Measurements from ENCODE around the gene UQCC3. TPM values are rescaled to one million over a fixed set of nuclear protein-coding genes. Genes with fewer than 3 reads are reported as not detected.

UQCC3 gene
- total RNA-seq, 1 donor from 2014 or later: 11.4 TPM

Other genes starting within 250 kb of the UQCC3 start
- 96.5 and 97.2 TPM in 2 replicates for gene AHNAK, start 124.9 kb upstream of the UQCC3 start, total RNA-seq
- gene EEF1G, start 97.8 kb upstream of the UQCC3 start, total RNA-seq: 1,154 and 1,169 TPM in 2 replicates
- 38.7 and 40.7 TPM in 2 replicates for gene TUT1, start 80.2 kb upstream of the UQCC3 start, total RNA-seq
- 224 and 230 TPM in 2 replicates for gene MTA2, start 69.8 kb upstream of the UQCC3 start, total RNA-seq
- 164 and 167 TPM in 2 replicates for gene EML3, start 58.9 kb upstream of the UQCC3 start, total RNA-seq
- gene ROM1, start 58.4 kb upstream of the UQCC3 start, total RNA-seq: 2.5 and 3.2 TPM in 2 replicates
- 93.8 and 94.3 TPM in 2 replicates for gene B3GAT3, start 49.7 kb upstream of the UQCC3 start, total RNA-seq
- gene GANAB, start 25.1 kb upstream of the UQCC3 start, total RNA-seq: 238 and 255 TPM in 2 replicates
- gene INTS5, start 18.4 kb upstream of the UQCC3 start, total RNA-seq: 39.2 and 40.4 TPM in 2 replicates
- gene C11orf98, start 6.5 kb upstream of the UQCC3 start, total RNA-seq: 146 and 151 TPM in 2 replicates
- gene CSKMT, start 6.4 kb upstream of the UQCC3 start, total RNA-seq: 65.0 and 69.4 TPM in 2 replicates
- 23.4 and 24.3 TPM in 2 replicates for gene LBHD1, start 594 bp downstream of the UQCC3 start, total RNA-seq
- 125 and 128 TPM in 2 replicates for gene UBXN1, start 7.4 kb downstream of the UQCC3 start, total RNA-seq
- 0.17 and 0.26 TPM in 2 replicates for gene LRRN4CL, start 17.9 kb downstream of the UQCC3 start, total RNA-seq
- gene BSCL2, start 35.8 kb downstream of the UQCC3 start, total RNA-seq: 34.0 and 34.6 TPM in 2 replicates
- gene GNG3, start 36.0 kb downstream of the UQCC3 start, total RNA-seq: not detected in 2 replicates
- gene HNRNPUL2, start 55.8 kb downstream of the UQCC3 start, total RNA-seq: 53.0 and 55.2 TPM in 2 replicates
- 36.4 and 38.0 TPM in 2 replicates for gene TTC9C, start 56.8 kb downstream of the UQCC3 start, total RNA-seq
- 8.7 and 9.1 TPM in 2 replicates for gene ZBTB3, start 82.5 kb downstream of the UQCC3 start, total RNA-seq
- gene POLR2G, start 89.9 kb downstream of the UQCC3 start, total RNA-seq: 145 and 148 TPM in 2 replicates
- 19.4 and 20.7 TPM in 2 replicates for gene TAF6L, start 99.7 kb downstream of the UQCC3 start, total RNA-seq
- gene TMEM179B, start 115.7 kb downstream of the UQCC3 start, total RNA-seq: 40.6 and 43.0 TPM in 2 replicates
- 14.3 and 16.0 TPM in 2 replicates for gene TMEM223, start 120.3 kb downstream of the UQCC3 start, total RNA-seq
- gene NXF1, start 133.8 kb downstream of the UQCC3 start, total RNA-seq: 155 and 158 TPM in 2 replicates
- 34.2 and 39.9 TPM in 2 replicates for gene STX5, start 160.4 kb downstream of the UQCC3 start, total RNA-seq
- 1.2 and 1.3 TPM in 2 replicates for gene TEX54, start 161.2 kb downstream of the UQCC3 start, total RNA-seq
- 156 and 161 TPM in 2 replicates for gene WDR74, start 167.9 kb downstream of the UQCC3 start, total RNA-seq
- gene SLC3A2, start 209.2 kb downstream of the UQCC3 start, total RNA-seq: 397 and 399 TPM in 2 replicates
- gene CHRM1, start 249.7 kb downstream of the UQCC3 start, total RNA-seq: not detected in 2 replicates